PC-9 (cell line): ENCODE data around the gene GAA. TPM values are rescaled to one million over a fixed set of nuclear protein-coding genes. Genes with fewer than 3 reads are reported as not detected.
"Not testable (repeated sequence)": the region's sequence is repeated elsewhere in the genome, so short reads cannot be mapped to it uniquely, and the experiment has no call there.

Source experiments
- BruUV-seq: library from RNA; stranded (reverse); fragments of 400-500 nt; replicated peaks from 2 replicates; lab custom pipeline; 2021; lab: Mats Ljungman, UMichigan
- CTCF ChIA-PET: fragments of 300-600 bp; sonication (Branson Sonifier 250); formaldehyde crosslinking; loops from one replicate; lab custom pipeline; 2022; ENCODE audit warnings: antibody characterized with exemption; lab: Charles Lee
- POLR2A ChIA-PET: fragments of 300-600 bp; sonication (Branson Sonifier 250); formaldehyde crosslinking; loops from one replicate; lab custom pipeline; 2022; ENCODE audit warnings: antibody characterized with exemption; ENCODE audit not compliant: unreplicated experiment; lab: Charles Lee
- DNase-seq, 2 experiments: peaks; one replicate each; pipeline versions ENCODE4 v3.0.0 to v3.0.0-alpha.2; 2015 to 2022; ENCODE audit warnings: mixed read lengths in 1 of 2
- H2AFZ ChIP-seq: fragments of 200-600 bp; sonication (generic); 2 replicates; pipeline ENCODE4 v1.8.1; 2017; ENCODE audit warnings: antibody characterized with exemption
- H3F3A ChIP-seq: fragments of 200-600 bp; sonication (generic); 2 replicates; pipeline ENCODE4 v1.8.1; 2017; ENCODE audit warnings: antibody characterized with exemption, mild to moderate bottlenecking, low read depth; ENCODE audit not compliant: insufficient read depth
- H3K27ac ChIP-seq: fragments of 200-600 bp; sonication (generic); 2 replicates; pipeline ENCODE4 v1.6.1; 2016; ENCODE audit warnings: mixed run types
- H3K27me3 ChIP-seq: fragments of 200-600 bp; sonication (generic); 2 replicates; pipeline ENCODE4 v1.6.1; 2016; ENCODE audit warnings: low read depth, mixed run types; ENCODE audit not compliant: insufficient read depth
- H3K36me3 ChIP-seq: fragments of 200-600 bp; sonication (generic); 2 replicates; pipeline ENCODE4 v1.6.1; 2016; ENCODE audit warnings: low read depth, mixed run types
- H3K4me1 ChIP-seq: fragments of 200-600 bp; sonication (generic); replicated peaks from 2 replicates; pipeline ENCODE4 v1.6.1; 2016; ENCODE audit warnings: mixed run types; ENCODE audit not compliant: insufficient read depth
- H3K4me2 ChIP-seq: fragments of 200-600 bp; sonication (generic); 2 replicates; pipeline ENCODE4 v1.6.1; 2017; ENCODE audit warnings: mixed run types
- H3K4me3 ChIP-seq: fragments of 200-600 bp; sonication (generic); 2 replicates; pipeline ENCODE4 v1.6.1; 2016; ENCODE audit warnings: mixed run types
- H3K79me2 ChIP-seq: fragments of 200-600 bp; sonication (generic); 2 replicates; pipeline ENCODE4 v1.6.1; 2017; ENCODE audit warnings: low read depth, mixed run types
- H3K9me2 ChIP-seq: fragments of 200-600 bp; sonication (generic); 2 replicates; pipeline ENCODE4 v1.8.1; 2017; ENCODE audit warnings: mild to moderate bottlenecking; ENCODE audit not compliant: insufficient read depth
- H3K9me3 ChIP-seq: fragments of 200-600 bp; sonication (generic); 2 replicates; pipeline ENCODE4 v1.8.1; 2016; ENCODE audit warnings: low read depth; ENCODE audit not compliant: insufficient read depth
- H4K20me1 ChIP-seq: fragments of 200-600 bp; sonication (generic); 2 replicates; pipeline ENCODE4 v1.8.1; 2017; ENCODE audit not compliant: insufficient read depth
- EZH2 ChIP-seq: fragments of 200-600 bp; sonication (generic); IDR thresholded peaks from 2 replicates; pipeline ENCODE4 v1.8.0; 2017; ENCODE audit warnings: antibody characterized with exemption, low read depth
- intact Hi-C: fragments of 100-400 bp; cut with micrococcal nuclease; formaldehyde crosslinking; loops from one replicate; pipeline ENCODE4 v1.10.0; 2022; ENCODE audit not compliant: unreplicated experiment
- total RNA-seq: library from RNA; stranded (reverse); gene quantifications from 2 replicates; pipeline ENCODE4 v1.2.3, GENCODE V29; 2021
- TF ChIP-seq, protein P1 (sequence below): fragments of 200-600 bp; sonication (generic); conservative IDR thresholded peaks from 2 replicates; pipeline ENCODE4 v1.6.1; 2017; ENCODE audit warnings: mixed run types, antibody characterized with exemption, mild to moderate bottlenecking, moderate library complexity

GAA gene
- total RNA-seq, 1 experiment from 2014 or later: 86.9 TPM

DNA sequence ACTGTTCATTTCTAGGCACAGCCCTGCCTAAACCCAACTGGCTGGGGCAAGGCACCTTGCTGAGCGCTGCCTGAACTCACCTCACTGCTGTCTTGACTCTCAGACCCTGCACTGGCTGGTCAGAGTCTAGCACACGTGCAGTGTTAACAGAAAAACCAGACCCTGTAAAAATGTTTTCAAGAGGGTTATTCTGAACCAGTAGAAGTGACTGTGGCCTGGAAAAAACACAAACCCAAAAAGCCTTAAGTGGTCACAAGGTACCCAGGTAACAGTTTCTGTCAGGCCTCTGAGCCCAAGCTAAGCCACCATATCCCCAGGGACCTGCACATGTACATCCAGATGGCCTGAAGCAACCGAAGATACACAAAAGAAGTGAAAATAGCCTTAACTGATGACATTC lies 51.6 kb downstream of the GAA start:
- CTCF ChIA-PET: no interaction called here
- Histone ChIP-seq H3K79me2 (peaks cover 8% of the 10 kb centered on the region), H3K9me3 (no peaks in the 10 kb centered on the region), H2AFZ (no peak overlapping the region), H3K27me3 (no peaks in the 10 kb centered on the region), H3K4me2 (peak overlapping the region; percentile 23; the same call in 1 of the 2 replicates), H3K36me3 (no peaks in the 10 kb centered on the region), H3K4me1 (peaks cover 18% of the 10 kb centered on the region), H3K9me2 (no peaks in the 10 kb centered on the region), H3K4me3 (no peak overlapping the region), H4K20me1 (no peaks in the 10 kb centered on the region), H3F3A (peaks cover 8% of the 10 kb centered on the region; the same call in 1 of the 2 replicates), H3K27ac (no peak overlapping the region)
- DNase-seq: no peak
- no TSS peak for BruUV-seq
- TF ChIP-seq, protein P1, sequence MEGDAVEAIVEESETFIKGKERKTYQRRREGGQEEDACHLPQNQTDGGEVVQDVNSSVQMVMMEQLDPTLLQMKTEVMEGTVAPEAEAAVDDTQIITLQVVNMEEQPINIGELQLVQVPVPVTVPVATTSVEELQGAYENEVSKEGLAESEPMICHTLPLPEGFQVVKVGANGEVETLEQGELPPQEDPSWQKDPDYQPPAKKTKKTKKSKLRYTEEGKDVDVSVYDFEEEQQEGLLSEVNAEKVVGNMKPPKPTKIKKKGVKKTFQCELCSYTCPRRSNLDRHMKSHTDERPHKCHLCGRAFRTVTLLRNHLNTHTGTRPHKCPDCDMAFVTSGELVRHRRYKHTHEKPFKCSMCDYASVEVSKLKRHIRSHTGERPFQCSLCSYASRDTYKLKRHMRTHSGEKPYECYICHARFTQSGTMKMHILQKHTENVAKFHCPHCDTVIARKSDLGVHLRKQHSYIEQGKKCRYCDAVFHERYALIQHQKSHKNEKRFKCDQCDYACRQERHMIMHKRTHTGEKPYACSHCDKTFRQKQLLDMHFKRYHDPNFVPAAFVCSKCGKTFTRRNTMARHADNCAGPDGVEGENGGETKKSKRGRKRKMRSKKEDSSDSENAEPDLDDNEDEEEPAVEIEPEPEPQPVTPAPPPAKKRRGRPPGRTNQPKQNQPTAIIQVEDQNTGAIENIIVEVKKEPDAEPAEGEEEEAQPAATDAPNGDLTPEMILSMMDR: no peak
- no peak for TF ChIP-seq EZH2
- intact Hi-C loops: no loop called here
- POLR2A ChIA-PET: no interaction called here

DNA sequence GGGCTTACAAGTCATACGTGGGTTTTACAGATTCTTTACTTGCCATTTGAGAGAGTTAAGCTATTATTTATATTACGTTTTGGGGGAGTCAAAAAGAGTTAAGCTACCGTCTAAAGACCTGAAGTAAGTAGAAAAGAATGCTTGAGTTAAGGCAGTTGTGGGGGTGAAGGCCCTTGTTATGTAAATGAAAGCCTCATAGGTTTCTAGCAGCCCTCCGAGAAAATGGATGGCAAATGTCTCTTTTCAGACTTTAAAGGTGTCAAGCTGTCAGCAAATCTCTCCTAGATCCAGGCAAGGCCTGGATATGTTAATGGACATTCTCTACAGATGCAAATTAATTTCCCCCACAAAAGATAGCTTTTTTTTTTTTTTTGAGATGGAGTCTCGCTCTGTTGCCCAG lies 52.8 kb downstream of the GAA start:
- no peaks in the 10 kb centered on the region for H4K20me1 ChIP-seq
- no TSS peak for BruUV-seq
- DNase-seq: no peak
- H3F3A ChIP-seq: peaks cover 8% of the 10 kb centered on the region; the same call in 1 of the 2 replicates
- H3K9me2 ChIP-seq: no peaks in the 10 kb centered on the region
- peaks cover 15% of the 10 kb centered on the region for H3K4me1 ChIP-seq
- H3K79me2 ChIP-seq: no peaks in the 10 kb centered on the region
- TF ChIP-seq, protein P1: no peak
- TF ChIP-seq EZH2: no peak
- no peak overlapping the region for H3K27ac ChIP-seq
- no peaks in the 10 kb centered on the region for H3K9me3 ChIP-seq
- ChIA-PET POLR2A (no interaction called here), CTCF (no interaction called here)
- H3K36me3 ChIP-seq: no peaks in the 10 kb centered on the region
- no peak overlapping the region for H3K4me3 ChIP-seq
- no peaks in the 10 kb centered on the region for H3K27me3 ChIP-seq
- no peak overlapping the region for H2AFZ ChIP-seq
- intact Hi-C loops: no loop called here
- H3K4me2 ChIP-seq: no peak overlapping the region

DNA sequence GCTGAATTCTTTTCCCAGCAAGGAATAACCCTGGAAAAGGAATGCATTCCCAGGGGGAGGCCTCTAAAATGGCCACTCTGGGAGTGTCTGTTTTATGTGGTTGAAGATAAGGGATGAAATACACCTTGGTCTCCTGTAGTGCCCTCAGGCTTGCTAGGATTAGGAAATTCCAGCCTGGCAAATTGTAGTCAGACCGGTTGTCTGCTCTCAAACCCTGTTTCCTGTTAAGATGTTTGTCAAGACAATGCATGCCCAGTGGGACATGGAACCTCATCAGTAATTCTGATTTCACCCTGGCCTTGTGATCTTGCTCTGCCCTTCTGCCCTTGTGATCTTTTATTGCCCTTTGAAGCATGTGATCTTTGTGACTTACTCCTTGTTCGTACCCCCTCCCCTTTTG lies 54.2 kb downstream of the GAA start:
- H2AFZ ChIP-seq, H3K4me3 ChIP-seq, CTCF ChIA-PET, H3K4me2 ChIP-seq, POLR2A ChIA-PET, H3F3A ChIP-seq, H4K20me1 ChIP-seq, H3K9me2 ChIP-seq, H3K36me3 ChIP-seq, intact Hi-C loops, H3K9me3 ChIP-seq, H3K79me2 ChIP-seq, H3K27me3 ChIP-seq, H3K27ac ChIP-seq, BruUV-seq: not testable (repeated sequence)
- H3K4me1 ChIP-seq: peaks cover 15% of the 10 kb centered on the region
- DNase-seq: peak in 1 of 2 experiments; percentile 34

DNA sequence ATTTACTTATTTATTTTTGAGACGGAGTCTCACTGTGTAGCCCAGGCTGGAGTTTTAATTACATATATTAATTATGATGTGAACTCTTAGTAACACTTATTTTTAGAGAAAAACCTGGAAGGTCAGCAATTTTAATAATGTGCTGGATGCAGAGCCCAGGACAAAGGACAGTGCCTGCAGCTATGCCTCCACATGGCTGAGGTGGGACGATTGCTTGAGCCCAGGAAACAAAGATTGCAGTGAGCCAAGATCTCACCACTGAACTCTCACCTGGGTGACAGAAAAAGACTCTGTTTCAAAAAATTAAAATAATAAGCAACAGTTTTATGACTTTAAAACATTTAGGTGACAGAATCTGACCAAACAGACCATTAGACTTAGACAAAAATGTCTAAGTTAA lies 57.5 kb downstream of the GAA start:
- BruUV-seq: no TSS peak
- H3K79me2 ChIP-seq: no peaks in the 10 kb centered on the region
- H3K27ac ChIP-seq: no peak overlapping the region
- no peaks in the 10 kb centered on the region for H3K36me3 ChIP-seq
- no peak overlapping the region for H2AFZ ChIP-seq
- DNase-seq: no peak
- TF ChIP-seq EZH2: no peak
- TF ChIP-seq, protein P1: no peak
- H3K9me3 ChIP-seq: no peaks in the 10 kb centered on the region
- H3F3A ChIP-seq: no peaks in the 10 kb centered on the region
- no peak overlapping the region for H3K4me2 ChIP-seq
- POLR2A ChIA-PET: no interaction called here
- no peaks in the 10 kb centered on the region for H3K9me2 ChIP-seq
- no peaks in the 10 kb centered on the region for H3K4me1 ChIP-seq
- no peaks in the 10 kb centered on the region for H3K27me3 ChIP-seq
- CTCF ChIA-PET: no interaction called here
- H3K4me3 ChIP-seq: no peak overlapping the region
- intact Hi-C loops: no loop called here
- no peaks in the 10 kb centered on the region for H4K20me1 ChIP-seq
